ENCODE measurements around the gene COLEC12. TPM values are rescaled to one million over a fixed set of nuclear protein-coding genes. Genes with fewer than 3 reads are reported as not detected.
A peak's percentile ranks its signal among the peaks of the same experiment; 100 is the strongest.

Gene COLEC12
- total and polyA plus RNA-seq, 2 donors (not counting 3 experiments of a cell fraction or from before 2014, with no cell fraction given) = 8.0 to 17.1 TPM

DNA sequence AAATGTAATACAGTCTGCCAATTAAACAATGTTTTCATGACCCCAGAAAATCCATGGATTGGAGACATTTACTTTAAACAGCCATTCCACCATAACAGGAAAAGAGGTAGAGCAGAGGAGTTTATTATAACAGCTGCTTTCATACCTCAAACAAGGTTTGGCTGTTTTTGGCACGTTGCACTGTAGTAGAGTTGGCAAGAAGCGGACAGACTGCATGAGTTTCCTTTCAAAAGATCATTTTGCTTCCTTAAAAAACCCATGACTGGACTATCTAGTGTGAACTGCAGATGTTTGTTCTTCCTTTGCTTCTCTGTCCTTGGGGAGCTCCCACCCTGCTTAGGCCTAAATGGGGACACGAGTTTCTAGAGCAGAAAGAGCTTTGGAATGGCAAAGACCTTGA is 124.2 kb downstream of the COLEC12 start:
- H3K27ac ChIP-seq (ENCODE audit: insufficient read depth, low read depth, low read length) = no peak overlapping the region
- dilution Hi-C loops (cut with MboI; ENCODE audit: extremely low pct_ligation_motif_present, low sequenced_read_pairs) (no loop called here), intact Hi-C loops (cut with micrococcal nuclease) (no loop called here)
- H2AFZ ChIP-seq (ENCODE audit: low read depth, low read length) = no peak overlapping the region
- H4K20me1 ChIP-seq (replicated peaks; ENCODE audit: control insufficient read depth, extremely low read depth, insufficient read depth, low read length) = no peaks in the 10 kb centered on the region
- no peaks in the 10 kb centered on the region for H3K9me3 ChIP-seq (replicated peaks; ENCODE audit: control insufficient read depth, insufficient read depth, low read length)
- no peak overlapping the region for H3K9ac ChIP-seq (replicated peaks; ENCODE audit: extremely low read depth, insufficient read depth, low read length)
- H3K79me2 ChIP-seq (ENCODE audit: control insufficient read depth, insufficient read depth, low read length) = no peaks in the 10 kb centered on the region
- no peak for TF ChIP-seq GATA2 (IDR thresholded peaks at IDR 0.05; ENCODE audit: insufficient read depth, insufficient read length, low read depth, low read length)
- no peak for TF ChIP-seq POLR2AphosphoS5 (IDR thresholded peaks at IDR 0.05; ENCODE audit: insufficient read depth, low read depth, low read length)
- TF ChIP-seq, protein P1, sequence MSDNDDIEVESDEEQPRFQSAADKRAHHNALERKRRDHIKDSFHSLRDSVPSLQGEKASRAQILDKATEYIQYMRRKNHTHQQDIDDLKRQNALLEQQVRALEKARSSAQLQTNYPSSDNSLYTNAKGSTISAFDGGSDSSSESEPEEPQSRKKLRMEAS (IDR thresholded peaks at IDR 0.05; ENCODE audit: insufficient read depth, insufficient read length) = no peak
- TF ChIP-seq FOS (IDR thresholded peaks at IDR 0.05; ENCODE audit: borderline replicate concordance, insufficient read depth, low read length) = no peak
- no peak for FAIRE-seq
- no peak overlapping the region for H3K4me3 ChIP-seq (replicated peaks in 1 of 3; ENCODE audit: insufficient read depth in 1 of 3, low read depth in 1 of 3, low read length in 3 of 3)
- H3K27me3 ChIP-seq (ENCODE audit: control insufficient read depth in 2 of 2, insufficient read depth in 2 of 2, low read length in 2 of 2) = no peaks in the 10 kb centered on the region
- no peaks in the 10 kb centered on the region for H3K9me1 ChIP-seq (replicated peaks; ENCODE audit: control insufficient read depth, extremely low read depth, insufficient read depth, low read length)
- no TSS peak for BruUV-seq (replicated peaks)
- CTCF ChIA-PET = interaction anchor here (0.8 kb wide), 1 partner anchor 239 kb away, joined by 3 read pairs; no protein-coding TSS in a partner anchor
- POLR2A ChIA-PET = no interaction called here
- DNase-seq (ENCODE audit: low read depth, low spot score) = peak; percentile 92
- H3K4me2 ChIP-seq (ENCODE audit: insufficient read depth, low read length) = no peak overlapping the region
- H3K36me3 ChIP-seq (ENCODE audit: control insufficient read depth in 2 of 2, extremely low read depth in 1 of 2, insufficient read depth in 2 of 2, low read length in 2 of 2) = no peaks in the 10 kb centered on the region
- no peaks in the 10 kb centered on the region for H3K4me1 ChIP-seq (ENCODE audit: control insufficient read depth, extremely low read depth, insufficient read depth, low read length)

DNA sequence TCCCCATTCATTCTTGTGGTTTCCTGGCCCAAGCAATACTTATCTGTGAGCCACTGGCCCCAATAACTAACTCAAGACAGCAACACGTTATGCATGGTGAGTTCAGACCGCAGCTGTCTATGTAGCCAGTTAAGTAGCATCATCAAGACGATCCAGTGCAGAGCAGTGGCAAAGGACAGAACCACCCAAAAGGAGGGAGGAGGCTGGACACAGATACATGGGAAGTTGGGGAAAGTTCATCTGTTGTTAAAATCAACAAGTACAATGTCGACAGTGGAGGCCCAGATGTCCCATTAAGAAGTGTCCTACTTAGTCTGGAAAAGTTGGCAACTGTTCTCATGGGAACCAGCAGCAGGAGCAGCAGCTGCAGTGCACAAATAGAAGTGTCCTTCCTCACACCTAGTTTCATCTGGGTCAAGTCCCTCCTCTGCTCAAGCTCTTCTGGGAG is 125.8 kb downstream of the COLEC12 start:
- peak; percentile 20 for DNase-seq (ENCODE audit: low read depth, low spot score)
- Histone ChIP-seq H4K20me1 (replicated peaks; ENCODE audit: control insufficient read depth, extremely low read depth, insufficient read depth, low read length) (no peaks in the 10 kb centered on the region), H2AFZ (ENCODE audit: low read depth, low read length) (no peak overlapping the region), H3K9ac (replicated peaks; ENCODE audit: extremely low read depth, insufficient read depth, low read length) (no peak overlapping the region), H3K4me2 (ENCODE audit: insufficient read depth, low read length) (no peak overlapping the region), H3K9me3 (replicated peaks; ENCODE audit: control insufficient read depth, insufficient read depth, low read length) (no peaks in the 10 kb centered on the region), H3K4me1 (ENCODE audit: control insufficient read depth, extremely low read depth, insufficient read depth, low read length) (no peaks in the 10 kb centered on the region), H3K79me2 (ENCODE audit: control insufficient read depth, insufficient read depth, low read length) (no peaks in the 10 kb centered on the region), H3K36me3 (ENCODE audit: control insufficient read depth in 2 of 2, extremely low read depth in 1 of 2, insufficient read depth in 2 of 2, low read length in 2 of 2) (no peaks in the 10 kb centered on the region), H3K27me3 (ENCODE audit: control insufficient read depth in 2 of 2, insufficient read depth in 2 of 2, low read length in 2 of 2) (no peaks in the 10 kb centered on the region), H3K9me1 (replicated peaks; ENCODE audit: control insufficient read depth, extremely low read depth, insufficient read depth, low read length) (no peaks in the 10 kb centered on the region), H3K27ac (ENCODE audit: insufficient read depth, low read depth, low read length) (no peak overlapping the region), H3K4me3 (replicated peaks in 1 of 3; ENCODE audit: insufficient read depth in 1 of 3, low read depth in 1 of 3, low read length in 3 of 3) (no peak overlapping the region)
- ChIA-PET CTCF (interaction anchor here (1.8 kb wide), 1 partner anchor 10 kb away, joined by 5 read pairs; no protein-coding TSS in a partner anchor), POLR2A (no interaction called here)
- intact Hi-C loops (cut with micrococcal nuclease) = no loop called here
- dilution Hi-C loops (cut with MboI; ENCODE audit: extremely low pct_ligation_motif_present, low sequenced_read_pairs) = no loop called here
- TF ChIP-seq JUN (IDR thresholded peaks at IDR 0.05; ENCODE audit: borderline replicate concordance, insufficient read depth, insufficient read length, low read depth) (no peak), EZH2 (IDR thresholded peaks at IDR 0.05; ENCODE audit: borderline replicate concordance, low read depth, low read length, severe bottlenecking) (no peak), CTCF (IDR thresholded peaks at IDR 0.05; ENCODE audit: extremely low read depth in 1 of 2, insufficient read depth in 1 of 2, low read depth in 1 of 2, low read length in 2 of 2) (no peak), POLR2AphosphoS5 (IDR thresholded peaks at IDR 0.05; ENCODE audit: insufficient read depth, low read depth, low read length) (no peak), FOS (IDR thresholded peaks at IDR 0.05; ENCODE audit: borderline replicate concordance, insufficient read depth, low read length) (no peak), MYC (IDR thresholded peaks at IDR 0.05; ENCODE audit: low read depth, low read length) (no peak), GATA2 (IDR thresholded peaks at IDR 0.05; ENCODE audit: insufficient read depth, insufficient read length, low read depth, low read length) (no peak)
- TF ChIP-seq, protein P1 (IDR thresholded peaks at IDR 0.05; ENCODE audit: insufficient read depth, insufficient read length) = no peak
- no TSS peak for BruUV-seq (replicated peaks)
- FAIRE-seq = no peak
